B cell (primary cell): ENCODE measurements around the gene TMEM234. TPM values are rescaled to one million over a fixed set of nuclear protein-coding genes. Genes with fewer than 3 reads are reported as not detected.
A peak's percentile ranks its signal among the peaks of the same experiment; 100 is the strongest.

Source experiments
- ATAC-seq: fragments of 200-7000 bp; cut with Tn5 transposase; one replicate; pipeline ENCODE4 v1.10.0; 2021; ENCODE audit warnings: low read depth, mild to moderate bottlenecking, moderate number of reproducible peaks, moderate library complexity
- CTCF ChIA-PET: fragments of 350-600 bp; sonication (Branson Sonifier 250); formaldehyde crosslinking; loops from one replicate; lab custom pipeline; 2021; ENCODE audit warnings: antibody characterized with exemption, inconsistent platforms; lab: Charles Lee
- POLR2A ChIA-PET: fragments of 350-600 bp; sonication (Branson Sonifier 250); formaldehyde crosslinking; loops from one replicate; lab custom pipeline; 2021; ENCODE audit warnings: antibody characterized with exemption; lab: Charles Lee
- DNase-seq: peaks from one replicate; pipeline ENCODE4 v3.0.0; 2013
- H2AFZ ChIP-seq: 2 replicates; pipeline ENCODE4 v1.6.1; 2012; ENCODE audit warnings: mild to moderate bottlenecking, low read depth, low read length; ENCODE audit not compliant: insufficient read depth, poor library complexity, severe bottlenecking
- H3K27ac ChIP-seq, 2 donors: 1 replicate in 1 of 2; 2 replicates in 1 of 2; pipeline ENCODE4 v1.5.1; 2012 to 2013; ENCODE audit warnings: low read length in 2 of 2, mild to moderate bottlenecking in 2 of 2, moderate library complexity in 1 of 2
- H3K27me3 ChIP-seq, 4 experiments: fragments of 200-600 bp in 1 of 4; sonication (generic) in 1 of 4; replicated peaks in 1 of 4; 1 replicate in 2 of 4; 2 replicates in 2 of 4; pipeline versions ENCODE4 v1.6.1 to v1.7.0; 2013 to 2016; ENCODE audit warnings: low read length in 3 of 4, mild to moderate bottlenecking in 2 of 4, mixed read lengths in 1 of 4, moderate library complexity in 1 of 4; ENCODE audit not compliant: insufficient read depth in 4 of 4, control insufficient read depth in 3 of 4; ENCODE audit errors: control extremely low read depth in 1 of 4
- H3K36me3 ChIP-seq, 2 experiments: replicated peaks in 1 of 2; 1 replicate in 1 of 2; 2 replicates in 1 of 2; pipeline versions ENCODE4 v1.6.1 to v1.7.1; 2013; ENCODE audit warnings: low read length in 1 of 2; ENCODE audit not compliant: insufficient read depth in 2 of 2, control insufficient read depth in 1 of 2; ENCODE audit errors: control extremely low read depth in 1 of 2, extremely low read depth in 1 of 2
- H3K4me1 ChIP-seq, 2 donors: fragments of 200-600 bp in 1 of 2; sonication (generic) in 1 of 2; 1 replicate in 1 of 2; 2 replicates in 1 of 2; pipeline versions ENCODE4 v1.5.1 to v1.6.1; 2013 to 2017; ENCODE audit warnings: low read length in 2 of 2; ENCODE audit not compliant: control insufficient read depth in 2 of 2, insufficient read depth in 2 of 2
- H3K4me2 ChIP-seq: replicated peaks from 2 replicates; pipeline ENCODE3; 2012; ENCODE audit warnings: mild to moderate bottlenecking, low read depth, low read length; ENCODE audit not compliant: poor library complexity, severe bottlenecking
- H3K4me3 ChIP-seq, 5 experiments: fragments of 200-600 bp in 1 of 5; sonication (generic) in 1 of 5; 1 replicate in 3 of 5; 2 replicates in 2 of 5; pipeline versions ENCODE4 v1.5.1 to v1.7.0; 2011 to 2016; ENCODE audit warnings: low read length in 4 of 5, mild to moderate bottlenecking in 4 of 5, low read depth in 2 of 5, control low read depth in 1 of 5, moderate library complexity in 1 of 5; ENCODE audit not compliant: insufficient read depth in 1 of 5; ENCODE audit errors: control extremely low read depth in 1 of 5, extremely low read depth in 1 of 5
- H3K79me2 ChIP-seq: fragments of 200-600 bp; sonication (generic); one replicate; pipeline ENCODE4 v1.6.0; 2016; ENCODE audit warnings: low read length; ENCODE audit not compliant: control insufficient read depth, insufficient read depth
- H3K9ac ChIP-seq: fragments of 200-600 bp; sonication (generic); 2 replicates; pipeline ENCODE4 v1.6.1; 2017; ENCODE audit warnings: mild to moderate bottlenecking, low read length, moderate library complexity
- H3K9me3 ChIP-seq, 3 donors: one replicate each; pipeline versions ENCODE4 v1.6.1 to v1.7.1; 2013; ENCODE audit warnings: low read length in 2 of 3; ENCODE audit not compliant: control insufficient read depth in 2 of 3, insufficient read depth in 1 of 3; ENCODE audit errors: control extremely low read depth in 1 of 3
- H4K20me1 ChIP-seq: 2 replicates; pipeline ENCODE4 v1.6.0; 2012; ENCODE audit warnings: mild to moderate bottlenecking, low read length; ENCODE audit not compliant: insufficient read depth, control insufficient read depth, poor library complexity, severe bottlenecking
- H3K27ac Mint-ChIP-seq: one replicate; pipeline ENCODE4 v1.8.0; 2021; ENCODE audit warnings: mixed read lengths
- H3K27me3 Mint-ChIP-seq: one replicate; pipeline ENCODE4 v1.8.0; 2021; ENCODE audit warnings: mixed read lengths
- H3K4me1 Mint-ChIP-seq: one replicate; pipeline ENCODE4 v1.8.0; 2021; ENCODE audit warnings: mixed read lengths
- H3K4me3 Mint-ChIP-seq: one replicate; pipeline ENCODE4 v1.8.0; 2021; ENCODE audit warnings: mixed read lengths
- H3K9me3 Mint-ChIP-seq: one replicate; pipeline ENCODE4 v1.8.0; 2022; ENCODE audit warnings: mixed read lengths; ENCODE audit not compliant: insufficient read depth
- EZH2 ChIP-seq: IDR thresholded peaks from 2 replicates; pipeline ENCODE4 v1.6.1; 2012; ENCODE audit warnings: borderline replicate concordance, low read depth, mild to moderate bottlenecking, moderate library complexity, low read length; ENCODE audit not compliant: insufficient read depth, poor library complexity, severe bottlenecking
- WGBS: methylation state at CpG from one replicate; pipeline ENCODE4 v1.1.5; 2013; ENCODE audit warnings: missing lambda C conversion rate; ENCODE audit not compliant: insufficient coverage; 5-methylcytosine and 5-hydroxymethylcytosine counted together
- intact Hi-C: fragments of 100-400 bp; cut with micrococcal nuclease; formaldehyde crosslinking; loops from one replicate; pipeline ENCODE4 v1.10.0; 2022
- polyA plus RNA-seq: library from polyadenylated mRNA; depleted of rRNA; stranded (reverse); fragments of >200 nt; gene quantifications from 2 replicates; pipeline ENCODE4 v1.2.3, GENCODE V29; 2012
- total RNA-seq, 2 donors: library from RNA; stranded (reverse); fragments of 120-200 nt in 1 of 2; gene quantifications; 1 replicate in 1 of 2; 2 replicates in 1 of 2; pipeline versions ENCODE4 v1.2.3 to v1.2.4, GENCODE V29; 2013 to 2022
- TF ChIP-seq, protein P1 (sequence below): fragments of 200-600 bp; IDR thresholded peaks from one replicate; pipeline ENCODE4 v1.8.0; 2022; ENCODE audit warnings: antibody characterized with exemption, mild to moderate bottlenecking

The TMEM234 gene
- total and polyA plus RNA-seq, 2 donors (not counting 1 experiment from before 2014, with no cell fraction given): 22.0 to 60.8 TPM

DNA sequence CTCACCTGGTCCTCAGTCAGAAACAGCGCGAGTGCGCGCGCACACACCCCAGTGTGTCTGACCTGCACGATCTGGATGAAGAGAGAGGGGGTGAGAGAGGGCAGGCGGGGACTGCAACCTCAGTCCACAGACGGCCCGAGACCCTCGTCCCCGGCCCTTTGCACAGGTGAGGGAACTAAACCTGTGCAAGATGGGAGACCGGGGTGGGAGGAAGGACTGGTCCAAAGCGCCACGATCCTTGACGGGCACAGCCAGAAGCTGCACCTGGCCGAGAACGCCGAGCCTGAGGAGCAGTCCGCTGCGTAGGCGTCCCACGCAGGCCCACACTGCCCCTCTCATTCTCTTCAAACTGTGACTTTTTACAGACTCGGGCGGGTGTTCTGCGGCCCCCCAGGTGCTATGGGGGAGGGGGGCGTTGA lies 17.2 kb downstream of the TMEM234 start:
- 90% methylated on average over 17 of the region's 26 CpGs for WGBS

More for the DNA sequence above, 17.2 kb downstream of the TMEM234 start:
- Histone ChIP-seq H3K4me2 (peak overlapping the region; percentile 82), H3K9ac (peak overlapping the region; percentile 65), H3K9me3 (peaks cover 0 to 4% (median 0%) of the 10 kb centered on the region in 3 donors), H4K20me1 (no peaks in the 10 kb centered on the region), H3K4me3 (peak overlapping the region in 4 of 5 experiments; percentile 59 to 78 (median 62)), H3K4me1 (peaks cover 42 to 63% of the 10 kb centered on the region in 2 donors), H3K79me2 (no peaks in the 10 kb centered on the region), H3K36me3 (no peaks in the 10 kb centered on the region), H2AFZ (peak overlapping the region; percentile 76), H3K27ac (peak overlapping the region in 1 of 2 donors; percentile 23), H3K27me3 (no peaks in the 10 kb centered on the region)
- Mint-ChIP-seq H3K27me3 (no peaks in the 10 kb centered on the region), H3K27ac (no peak overlapping the region), H3K9me3 (no peaks in the 10 kb centered on the region), H3K4me1 (peaks cover 66% of the 10 kb centered on the region), H3K4me3 (peak overlapping the region; percentile 88)
- DNase-seq: no peak
- ChIA-PET POLR2A (interaction anchor here (1.0 to 1.2 kb wide), 3 partner anchors 10 to 155 kb away, joined by 3 to 5 read pairs (median 3); partner anchors contain the start of gene MARCKSL1), CTCF (interaction anchor here (0.6 to 2.4 kb wide), 5 partner anchors 11 to 131 kb away, joined by 3 to 12 read pairs (median 4); partner anchors contain the start of gene MARCKSL1)
- intact Hi-C loops: loop anchor here (1.0 to 10.0 kb wide), 4 partner anchors 26 to 130 kb away; partner anchors contain the start of genes HDAC1, TMEM39B and TXLNA
- no peak for ATAC-seq
- TF ChIP-seq, protein P1, sequence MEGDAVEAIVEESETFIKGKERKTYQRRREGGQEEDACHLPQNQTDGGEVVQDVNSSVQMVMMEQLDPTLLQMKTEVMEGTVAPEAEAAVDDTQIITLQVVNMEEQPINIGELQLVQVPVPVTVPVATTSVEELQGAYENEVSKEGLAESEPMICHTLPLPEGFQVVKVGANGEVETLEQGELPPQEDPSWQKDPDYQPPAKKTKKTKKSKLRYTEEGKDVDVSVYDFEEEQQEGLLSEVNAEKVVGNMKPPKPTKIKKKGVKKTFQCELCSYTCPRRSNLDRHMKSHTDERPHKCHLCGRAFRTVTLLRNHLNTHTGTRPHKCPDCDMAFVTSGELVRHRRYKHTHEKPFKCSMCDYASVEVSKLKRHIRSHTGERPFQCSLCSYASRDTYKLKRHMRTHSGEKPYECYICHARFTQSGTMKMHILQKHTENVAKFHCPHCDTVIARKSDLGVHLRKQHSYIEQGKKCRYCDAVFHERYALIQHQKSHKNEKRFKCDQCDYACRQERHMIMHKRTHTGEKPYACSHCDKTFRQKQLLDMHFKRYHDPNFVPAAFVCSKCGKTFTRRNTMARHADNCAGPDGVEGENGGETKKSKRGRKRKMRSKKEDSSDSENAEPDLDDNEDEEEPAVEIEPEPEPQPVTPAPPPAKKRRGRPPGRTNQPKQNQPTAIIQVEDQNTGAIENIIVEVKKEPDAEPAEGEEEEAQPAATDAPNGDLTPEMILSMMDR: no peak
- no peak for TF ChIP-seq EZH2
